Pancreas (tissue), 10 donors: Measurements from ENCODE around the gene SHH. TPM values are rescaled to one million over a fixed set of nuclear protein-coding genes. Genes with fewer than 3 reads are reported as not detected.
"Not testable (repeated sequence)": the region's sequence is repeated elsewhere in the genome, so short reads cannot be mapped to it uniquely, and the experiment has no call there.

Source experiments
- ATAC-seq, 4 donors: fragments of 200-7000 bp; cut with Tn5 transposase; one replicate each; pipeline versions ENCODE4 v1.8.0 to v1.9.1; 2020; ENCODE audit warnings: mild to moderate bottlenecking in 4 of 4, moderate library complexity in 4 of 4
- DNase-seq, 6 donors: peaks; one replicate each; pipeline ENCODE4 v3.0.0-alpha.2; 2020
- FAIRE-seq: peaks from 2 replicates; lab custom pipeline; 2012; peaks lifted over from hg19 to GRCh38; lab: Jason Lieb, UNC
- H3K27ac ChIP-seq, 4 donors: fragments of 200-600 bp; sonication (generic); 1 replicate in 3 of 4; 2 replicates in 1 of 4; pipeline versions ENCODE4 v1.5.0 to v1.8.0; 2020
- H3K27me3 ChIP-seq, 4 donors: fragments of 200-600 bp; one replicate each; pipeline ENCODE4 v1.8.0; 2021
- H3K36me3 ChIP-seq, 3 donors: fragments of 200-600 bp; sonication (generic) in 1 of 3; one replicate each; pipeline versions ENCODE4 v1.5.0 to v1.8.0; 2020 to 2021
- H3K4me1 ChIP-seq, 3 donors: fragments of 200-600 bp; one replicate each; pipeline ENCODE4 v1.8.0; 2021
- H3K4me3 ChIP-seq, 4 donors: fragments of 200-600 bp; sonication (generic) in 2 of 4; one replicate each; pipeline versions ENCODE4 v1.5.0 to v1.8.0; 2020 to 2021
- H3K9me3 ChIP-seq, 4 donors: fragments of 200-600 bp; one replicate each; pipeline ENCODE4 v1.8.0; 2021
- WGBS, 2 donors: extraction: QIAGEN DNeasy Blood & Tissue Kit; methylation state at CpG; one replicate each; pipeline ENCODE4 v1.1.7; 2013; 5-methylcytosine and 5-hydroxymethylcytosine counted together
- intact Hi-C, 3 donors: fragments of 100-400 bp; cut with DNase I; formaldehyde crosslinking; loops; one replicate each; pipeline versions ENCODE4 v1.11.1 to v1.14.2; 2022
- polyA plus RNA-seq, 2 donors: library from polyadenylated mRNA; stranded (reverse); fragments of 200-250 nt; gene quantifications; one replicate each; pipeline ENCODE4 v1.2.3, GENCODE V29; 2013
- total RNA-seq, 6 donors: library from RNA; stranded (reverse); fragmentation: NEBNext Ultra II Directional in 4 of 6; extraction: Animal tissue kit (Norgen Biotek cat#: 25700) in 4 of 6; gene quantifications; one replicate each; pipeline versions ENCODE4 v1.2.1 to v1.2.4, GENCODE V29; 2021 to 2023
- TF ChIP-seq, protein P1 (sequence below), 4 donors: fragments of 200-600 bp; sonication (generic) in 3 of 4; IDR thresholded peaks; one replicate each; pipeline versions ENCODE4 v1.5.0 to v1.8.0; 2021; ENCODE audit warnings: antibody characterized with exemption in 4 of 4
- donor health status: healthy with polysubstance abuse.
- donor health status: DM: no; HTN: no; CAD: no; lungs with moderate emphysema.
- donor health status: DM: no; HTN: no; CAD: no.
- donor health status: control.
- donor health status: control.
- donor health status: Bipolar disorder and iron deficiency.
- donor health status: DM: yes; HTN: yes; CAD: no.
- donor health status: DM: no; HTN: no; CAD: no.
- donor health status: DM: no; HTN: no; CAD: no.
- donor health status: DM: yes; HTN: yes; CAD: no.

Gene SHH
- total and polyA plus RNA-seq, 8 donors, result 0.08 to 0.85 (median 0.26) TPM

DNA sequence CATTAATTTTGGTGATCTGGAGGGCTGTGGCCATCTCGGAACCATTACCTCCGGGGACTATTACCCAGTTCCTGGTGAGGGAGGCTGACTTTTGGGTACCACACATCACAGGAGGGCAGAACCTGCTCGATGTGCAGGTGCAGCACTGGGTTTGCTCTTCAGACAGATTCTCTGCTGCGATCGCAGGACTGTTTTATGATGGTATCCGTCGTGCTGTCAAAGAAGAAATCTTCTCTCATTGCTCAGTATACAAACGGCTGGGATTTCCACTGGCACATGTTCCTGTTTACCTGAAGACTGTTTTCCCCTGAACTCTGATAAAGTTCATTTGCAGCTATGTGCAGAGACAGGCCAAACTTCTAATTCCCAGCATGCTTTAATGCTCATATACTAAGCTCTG lies 27.2 kb upstream of the SHH start:
- intact Hi-C loops, result no loop called here
- Histone ChIP-seq H3K4me3 (no peak overlapping the region), H3K9me3 (no peaks in the 10 kb centered on the region), H3K27me3 (no peaks in the 10 kb centered on the region), H3K36me3 (no peaks in the 10 kb centered on the region), H3K27ac (no peak overlapping the region), H3K4me1 (no peaks in the 10 kb centered on the region)
- WGBS, 2 donors, result 61 to 72% methylated on average over 8 of the region's 8 CpGs
- TF ChIP-seq, protein P1, sequence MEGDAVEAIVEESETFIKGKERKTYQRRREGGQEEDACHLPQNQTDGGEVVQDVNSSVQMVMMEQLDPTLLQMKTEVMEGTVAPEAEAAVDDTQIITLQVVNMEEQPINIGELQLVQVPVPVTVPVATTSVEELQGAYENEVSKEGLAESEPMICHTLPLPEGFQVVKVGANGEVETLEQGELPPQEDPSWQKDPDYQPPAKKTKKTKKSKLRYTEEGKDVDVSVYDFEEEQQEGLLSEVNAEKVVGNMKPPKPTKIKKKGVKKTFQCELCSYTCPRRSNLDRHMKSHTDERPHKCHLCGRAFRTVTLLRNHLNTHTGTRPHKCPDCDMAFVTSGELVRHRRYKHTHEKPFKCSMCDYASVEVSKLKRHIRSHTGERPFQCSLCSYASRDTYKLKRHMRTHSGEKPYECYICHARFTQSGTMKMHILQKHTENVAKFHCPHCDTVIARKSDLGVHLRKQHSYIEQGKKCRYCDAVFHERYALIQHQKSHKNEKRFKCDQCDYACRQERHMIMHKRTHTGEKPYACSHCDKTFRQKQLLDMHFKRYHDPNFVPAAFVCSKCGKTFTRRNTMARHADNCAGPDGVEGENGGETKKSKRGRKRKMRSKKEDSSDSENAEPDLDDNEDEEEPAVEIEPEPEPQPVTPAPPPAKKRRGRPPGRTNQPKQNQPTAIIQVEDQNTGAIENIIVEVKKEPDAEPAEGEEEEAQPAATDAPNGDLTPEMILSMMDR (IDR thresholded peaks at IDR 0.05), result no peak
- no peak for FAIRE-seq
- no peak for DNase-seq
- ATAC-seq, result no peak

DNA sequence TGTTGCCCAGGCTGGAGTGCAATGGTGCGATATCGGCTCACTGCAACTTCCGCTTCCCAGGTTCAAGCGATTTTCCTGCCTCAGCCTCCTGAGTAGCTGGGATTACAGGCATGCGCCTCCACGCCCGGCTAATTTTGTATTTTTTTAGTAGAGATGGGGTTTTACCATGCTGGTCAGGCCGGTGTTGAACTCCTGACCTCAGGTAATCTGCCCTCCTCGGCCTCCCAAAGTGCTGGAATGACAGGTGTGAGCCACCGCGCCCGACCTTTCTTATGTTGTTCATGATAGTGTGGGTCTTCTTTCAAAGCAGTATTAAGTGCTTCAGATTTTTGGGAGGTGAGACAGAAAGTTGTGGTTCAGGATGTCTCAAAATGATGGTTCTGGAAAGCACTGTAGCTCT lies 26.0 kb upstream of the SHH start:
- FAIRE-seq, ATAC-seq, DNase-seq, H3K36me3 ChIP-seq, H3K9me3 ChIP-seq, H3K27ac ChIP-seq, intact Hi-C loops, H3K4me1 ChIP-seq, H3K4me3 ChIP-seq, H3K27me3 ChIP-seq: not testable (repeated sequence)
- WGBS, 2 donors, result 87 to 90% methylated on average over 12 of the region's 12 CpGs

DNA sequence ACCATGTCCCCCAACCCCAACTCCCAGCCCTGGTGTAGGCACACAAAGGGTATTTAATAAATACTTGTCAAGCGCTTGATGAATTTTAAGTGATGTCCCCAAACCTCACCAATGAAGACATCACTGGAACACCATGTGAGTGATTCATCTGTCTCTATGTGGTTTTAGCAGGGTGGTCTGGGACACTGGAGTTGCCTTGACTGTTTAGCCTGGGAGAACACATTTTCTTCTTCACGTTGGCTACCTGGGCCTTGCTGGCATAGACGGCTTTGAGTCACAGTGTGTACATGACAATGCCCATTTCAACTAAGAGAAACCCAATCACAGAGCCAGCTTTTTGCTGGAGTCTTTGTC lies 24.8 kb upstream of the SHH start:
- DNase-seq (no peak), ATAC-seq (no peak), FAIRE-seq (no peak)
- Histone ChIP-seq H3K4me1 (no peaks in the 10 kb centered on the region), H3K4me3 (no peak overlapping the region), H3K9me3 (no peaks in the 10 kb centered on the region), H3K27me3 (no peaks in the 10 kb centered on the region), H3K36me3 (no peaks in the 10 kb centered on the region), H3K27ac (no peak overlapping the region)
- 82 to 84% methylated on average over 3 of the region's 3 CpGs for WGBS, 2 donors
- intact Hi-C loops, result no loop called here
- TF ChIP-seq, protein P1 (IDR thresholded peaks at IDR 0.05), result no peak

- no peak overlapping the region for H3K27ac ChIP-seq
- no peaks in the 10 kb centered on the region for H3K9me3 ChIP-seq
- FAIRE-seq (no peak), DNase-seq (no peak), ATAC-seq (no peak)
- no peak overlapping the region for H3K4me3 ChIP-seq
- no peaks in the 10 kb centered on the region for H3K4me1 ChIP-seq
- no peaks in the 10 kb centered on the region for H3K36me3 ChIP-seq
- intact Hi-C loops, result no loop called here
- TF ChIP-seq, protein P1 (IDR thresholded peaks at IDR 0.05), result no peak
- H3K27me3 ChIP-seq, result no peaks in the 10 kb centered on the region
- 74 to 80% methylated on average over 27 to 28 of the region's 28 CpGs for WGBS, 2 donors
Measured at GRCh38 chr7:155836216-155837125, 24.2 kb upstream of the SHH start.

GRCh38 chr7:155835446-155836215 lies 23.4 kb upstream of the SHH start:
- H3K36me3 ChIP-seq, result no peaks in the 10 kb centered on the region
- intact Hi-C loops, result no loop called here
- no peak overlapping the region for H3K27ac ChIP-seq
- DNase-seq (no peak), FAIRE-seq (no peak), ATAC-seq (no peak)
- WGBS, 2 donors, result 80 to 92% methylated on average over 14 of the region's 14 CpGs
- TF ChIP-seq, protein P1 (IDR thresholded peaks at IDR 0.05), result no peak
- no peaks in the 10 kb centered on the region for H3K9me3 ChIP-seq
- H3K4me3 ChIP-seq, result no peak overlapping the region
- no peaks in the 10 kb centered on the region for H3K27me3 ChIP-seq
- no peaks in the 10 kb centered on the region for H3K4me1 ChIP-seq
